ENCODE results near the gene TXNDC5.

GRCh38 chr6:7960141-7960540, 49.6 kb upstream of the TXNDC5 start:
- no peak for TF ChIP-seq CTCF (IDR thresholded peaks at IDR 0.05)
- TF ChIP-seq POLR2A (IDR thresholded peaks at IDR 0.05), result no peak

Measured in prostate gland (tissue), 2 donors.